ENCODE data around the gene MYO5B.
"Not testable (repeated sequence)": the region's sequence is repeated elsewhere in the genome, so short reads cannot be mapped to it uniquely, and the experiment has no call there.

Gene MYO5B

GRCh38 chr18:50194631-50195532 is at the start of gene MYO5B:
MYO5B (minus strand) TSS chr18:50195147; CDS start chr18:50194793, 354 bp downstream.
- DNase-seq = peak; percentile 59

- not testable (repeated sequence) for DNase-seq
These were observed 46.8 kb upstream of the MYO5B start for GRCh38 chr18:50241768-50242167.

GRCh38 chr18:50240080-50240563 is 45.2 kb upstream of the MYO5B start:
- no peak for DNase-seq

- DNase-seq = no peak
These were observed 37.5 kb upstream of the MYO5B start for GRCh38 chr18:50232419-50232818.

- no peak for DNase-seq
These were observed 36.7 kb upstream of the MYO5B start for GRCh38 chr18:50231621-50232020.

- DNase-seq = not testable (repeated sequence)
These were observed 25.3 kb upstream of the MYO5B start for GRCh38 chr18:50220249-50220648.

- DNase-seq = peak; percentile 51
These were observed 23.7 kb upstream of the MYO5B start for GRCh38 chr18:50218432-50219197.

GRCh38 chr18:50209311-50209710 is 14.4 kb upstream of the MYO5B start:
- no peak for DNase-seq

GRCh38 chr18:50207722-50208121 is 12.8 kb upstream of the MYO5B start:
- DNase-seq = no peak

- DNase-seq = peak; percentile 83
These were observed 9.1 kb upstream of the MYO5B start for GRCh38 chr18:50203801-50204604.

- no peak for DNase-seq
These were observed 6.6 kb upstream of the MYO5B start for GRCh38 chr18:50201476-50202018.

- no peak for DNase-seq
These were observed 5.0 kb upstream of the MYO5B start for GRCh38 chr18:50199921-50200320.

GRCh38 chr18:50199346-50199855 is 4.5 kb upstream of the MYO5B start:
- DNase-seq = no peak

- DNase-seq = no peak
These were observed 1.3 kb upstream of the MYO5B start for GRCh38 chr18:50196261-50196660.

- no peak for DNase-seq
These were observed 742 bp upstream of the MYO5B start for GRCh38 chr18:50195689-50196088.

- no peak for DNase-seq
These were observed 934 bp downstream of the MYO5B start for GRCh38 chr18:50193796-50194630.

- no peak for DNase-seq
These were observed 1.8 kb downstream of the MYO5B start for GRCh38 chr18:50192995-50193795.

- DNase-seq = no peak
These were observed 4.0 kb downstream of the MYO5B start for GRCh38 chr18:50190926-50191325.

GRCh38 chr18:50190236-50190635 is 4.7 kb downstream of the MYO5B start:
- no peak for DNase-seq

- no peak for DNase-seq
These were observed 5.8 kb downstream of the MYO5B start for GRCh38 chr18:50189160-50189559.

GRCh38 chr18:50188652-50189051 is 6.3 kb downstream of the MYO5B start:
- DNase-seq = no peak

All from NCI-H82 (cell line).